Cardiac fibroblast (primary cell): Measurements from ENCODE around the gene GPR75.

Experiments used
- DNase-seq, 2 donors: peaks; one replicate each; pipeline versions ENCODE4 v3.0.0 to v3.0.0-alpha.2; 2010; ENCODE audit warnings: low read depth in 2 of 2
- H3K4me3 ChIP-seq, 2 donors: replicated peaks in 1 of 2; 1 replicate in 1 of 2; 2 replicates in 1 of 2; pipeline ENCODE4 v1.5.1; 2011; ENCODE audit warnings: low read depth in 2 of 2, low read length in 2 of 2, mild to moderate bottlenecking in 2 of 2, moderate library complexity in 1 of 2
- CTCF ChIP-seq: IDR thresholded peaks from one replicate; pipeline ENCODE4 v1.5.1; 2011; ENCODE audit warnings: low read depth, mild to moderate bottlenecking, low read length, inconsistent platforms

The GPR75 gene

DNA sequence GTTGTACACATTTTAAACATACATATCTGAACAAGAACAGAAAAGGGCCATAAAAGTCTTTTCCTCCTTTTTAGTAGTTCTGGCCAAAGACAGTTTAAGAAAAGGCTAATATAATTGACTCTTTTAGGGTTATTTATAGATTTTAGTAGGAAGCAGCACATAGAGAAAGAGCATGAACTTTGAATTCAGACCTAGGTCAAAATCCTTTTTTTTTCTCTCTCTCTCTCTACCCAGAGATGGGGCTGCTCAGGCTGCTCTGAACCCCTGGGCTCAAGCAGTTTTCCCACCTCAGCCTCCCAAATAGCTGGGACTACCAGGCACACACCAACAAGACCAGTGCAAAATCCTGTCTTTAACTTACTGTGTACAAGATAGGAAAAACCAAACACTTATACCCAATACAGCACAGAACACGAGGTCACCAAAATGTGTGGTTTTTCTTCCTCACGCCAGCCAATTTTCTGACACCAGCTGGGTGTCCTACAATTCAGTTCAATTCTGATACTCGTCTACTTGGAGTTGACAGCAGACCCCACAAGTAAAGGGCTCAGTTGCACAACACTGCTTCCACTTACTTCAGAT, 40.8 kb downstream of the GPR75 start:
- DNase-seq = no peak
- no peak for TF ChIP-seq CTCF
- no peak overlapping the region for H3K4me3 ChIP-seq

DNA sequence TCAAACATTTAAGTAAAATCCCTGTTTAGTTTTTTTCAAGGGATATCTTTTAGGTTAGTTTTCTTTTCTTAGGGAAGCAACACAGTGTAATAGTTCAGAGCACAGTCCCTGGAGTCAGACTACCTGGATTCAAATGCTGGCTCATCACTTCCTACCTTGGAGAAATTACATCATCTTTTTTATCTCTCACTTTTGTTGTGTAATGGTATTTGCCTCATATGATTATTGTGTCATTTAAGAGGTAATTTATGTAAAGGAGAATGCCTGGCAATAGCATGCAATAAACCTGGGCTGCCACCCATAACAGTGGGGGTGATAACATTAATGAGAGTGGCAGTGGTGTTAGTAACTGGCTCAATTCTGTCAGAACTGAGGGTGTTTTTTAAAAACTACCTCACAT, 46.6 kb downstream of the GPR75 start:
- no peak overlapping the region for H3K4me3 ChIP-seq
- no peak for DNase-seq
- no peak for TF ChIP-seq CTCF

GRCh38 chr2:53811601-53812000, 48.2 kb downstream of the GPR75 start:
- DNase-seq = no peak
- no peak for TF ChIP-seq CTCF
- no peak overlapping the region for H3K4me3 ChIP-seq
